ENCODE data around the gene GNAZ.

GNAZ gene

DNA sequence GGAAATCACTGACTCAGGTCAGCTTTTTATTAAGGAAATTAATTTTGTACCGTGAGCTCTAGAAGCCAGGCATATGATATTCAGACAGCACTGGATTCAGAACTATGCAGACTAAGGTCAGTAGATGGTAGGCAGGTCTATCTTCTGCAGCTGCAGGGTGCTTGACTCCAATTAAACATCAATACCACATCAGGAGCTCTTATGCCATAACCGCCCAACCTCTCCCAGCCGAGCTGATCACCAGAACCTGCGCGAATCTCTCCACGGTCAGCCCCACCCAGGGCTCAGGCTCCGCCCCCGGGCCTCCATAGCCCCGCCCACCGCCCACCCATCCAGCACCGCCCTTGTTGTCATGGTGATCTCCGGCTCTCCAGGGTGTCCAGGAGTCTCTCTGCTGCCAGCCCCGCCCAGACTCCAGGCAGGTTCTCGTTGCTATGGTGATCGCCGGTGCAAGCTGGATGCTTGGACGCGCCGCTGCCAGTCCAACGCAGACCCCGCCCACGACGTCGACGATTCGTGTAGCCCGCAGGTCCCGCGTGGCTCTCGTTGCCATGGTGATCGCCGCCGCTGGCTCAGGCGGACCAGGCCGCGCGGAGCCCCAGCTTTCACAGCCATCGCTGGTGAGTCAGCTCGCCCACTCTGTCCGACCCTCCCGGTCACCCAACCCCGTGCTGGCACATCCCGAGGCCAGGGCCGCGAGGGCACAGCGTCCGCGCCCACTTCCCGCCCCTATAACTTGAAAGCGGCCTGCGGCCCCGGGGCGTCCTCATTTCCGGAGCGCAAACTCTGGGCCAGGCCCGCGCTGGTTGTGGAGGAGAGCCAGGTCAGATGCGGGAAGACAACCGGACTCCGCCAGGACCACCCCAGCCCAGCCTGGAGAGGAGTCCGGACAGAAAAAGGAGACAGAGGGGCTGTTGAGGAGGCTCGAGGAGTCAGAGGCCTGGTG, 74.9 kb downstream of the GNAZ start, which contains the start of gene RAB36:
Gene RAB36 (plus strand): TSS at position 546 of the 946 bp plus-strand sequence. CDS start 1,140 bp downstream, outside the sequence.
- TF ChIP-seq, protein P1, sequence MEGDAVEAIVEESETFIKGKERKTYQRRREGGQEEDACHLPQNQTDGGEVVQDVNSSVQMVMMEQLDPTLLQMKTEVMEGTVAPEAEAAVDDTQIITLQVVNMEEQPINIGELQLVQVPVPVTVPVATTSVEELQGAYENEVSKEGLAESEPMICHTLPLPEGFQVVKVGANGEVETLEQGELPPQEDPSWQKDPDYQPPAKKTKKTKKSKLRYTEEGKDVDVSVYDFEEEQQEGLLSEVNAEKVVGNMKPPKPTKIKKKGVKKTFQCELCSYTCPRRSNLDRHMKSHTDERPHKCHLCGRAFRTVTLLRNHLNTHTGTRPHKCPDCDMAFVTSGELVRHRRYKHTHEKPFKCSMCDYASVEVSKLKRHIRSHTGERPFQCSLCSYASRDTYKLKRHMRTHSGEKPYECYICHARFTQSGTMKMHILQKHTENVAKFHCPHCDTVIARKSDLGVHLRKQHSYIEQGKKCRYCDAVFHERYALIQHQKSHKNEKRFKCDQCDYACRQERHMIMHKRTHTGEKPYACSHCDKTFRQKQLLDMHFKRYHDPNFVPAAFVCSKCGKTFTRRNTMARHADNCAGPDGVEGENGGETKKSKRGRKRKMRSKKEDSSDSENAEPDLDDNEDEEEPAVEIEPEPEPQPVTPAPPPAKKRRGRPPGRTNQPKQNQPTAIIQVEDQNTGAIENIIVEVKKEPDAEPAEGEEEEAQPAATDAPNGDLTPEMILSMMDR (conservative IDR thresholded peaks at IDR 0.05): no peak
- peak within 1 kb of the TSS; percentile 99 for H3K27ac ChIP-seq

DNA sequence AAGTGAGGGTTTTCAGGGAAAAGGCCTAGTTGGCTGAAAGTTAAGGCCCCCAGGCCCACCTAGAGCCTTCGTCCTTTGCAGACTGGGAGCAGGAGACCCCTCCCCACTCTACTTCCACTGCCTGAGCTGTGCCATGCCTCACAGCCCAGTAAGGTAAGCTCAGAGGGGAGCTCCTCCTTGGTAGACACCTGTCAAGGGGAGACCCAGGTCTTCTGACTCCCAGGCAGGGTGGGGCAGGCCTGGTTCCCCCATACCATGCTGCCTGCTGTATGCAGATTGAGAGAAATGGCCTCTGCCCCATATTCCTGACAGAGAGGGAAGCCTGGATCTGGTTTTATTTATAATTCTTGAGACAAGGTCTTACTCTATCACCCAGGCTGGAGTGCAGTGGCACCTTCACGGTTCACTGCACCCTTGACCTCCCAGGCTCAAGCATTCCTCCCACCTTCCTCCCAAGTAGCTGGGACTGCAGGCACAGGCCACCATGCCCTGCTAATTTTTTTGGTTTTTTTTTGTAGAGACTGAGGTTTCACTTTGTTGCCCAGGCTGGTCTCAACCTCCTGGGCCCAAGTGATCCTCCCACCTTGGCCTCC, 75.7 kb downstream of the GNAZ start:
- TF ChIP-seq, protein P1 (conservative IDR thresholded peaks at IDR 0.05): no peak
- peak overlapping the region; percentile 99 for H3K27ac ChIP-seq

DNA sequence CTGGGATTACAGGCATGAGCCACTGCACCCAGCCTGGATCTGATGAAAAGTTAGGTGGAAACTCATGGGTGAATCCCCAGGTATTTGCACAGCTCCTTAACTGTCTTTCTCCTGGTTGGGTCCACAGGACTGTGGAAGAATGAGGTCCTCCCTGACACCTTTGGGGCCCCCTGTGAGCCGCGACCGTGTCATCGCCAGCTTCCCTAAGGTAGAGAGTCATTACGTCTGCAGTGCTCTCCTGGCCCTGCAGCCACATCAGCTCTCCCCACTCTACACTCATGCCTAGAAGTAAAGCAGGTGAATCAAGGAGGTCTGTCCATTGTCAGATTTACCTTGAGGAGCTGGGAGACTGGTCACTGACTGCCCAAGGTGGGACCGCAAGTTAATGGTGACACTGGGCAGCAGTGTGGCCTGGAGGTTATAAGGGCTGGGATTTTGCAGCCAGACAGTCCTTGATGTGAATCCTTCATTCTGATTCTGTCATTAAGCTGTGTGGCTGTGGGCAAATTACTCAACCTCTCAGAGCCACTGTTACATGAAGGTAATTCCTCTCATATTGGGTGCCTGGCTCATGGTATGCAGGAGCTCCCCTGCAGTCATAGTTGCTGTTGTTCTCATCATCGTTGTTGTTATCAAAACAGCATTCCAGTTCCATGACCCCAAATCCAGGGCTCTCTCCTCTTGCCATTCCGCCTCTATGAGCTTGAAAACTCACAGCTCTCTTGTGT, 76.3 kb downstream of the GNAZ start:
- TF ChIP-seq, protein P1 (conservative IDR thresholded peaks at IDR 0.05): no peak
- peak overlapping the region; percentile 99 for H3K27ac ChIP-seq

DNA sequence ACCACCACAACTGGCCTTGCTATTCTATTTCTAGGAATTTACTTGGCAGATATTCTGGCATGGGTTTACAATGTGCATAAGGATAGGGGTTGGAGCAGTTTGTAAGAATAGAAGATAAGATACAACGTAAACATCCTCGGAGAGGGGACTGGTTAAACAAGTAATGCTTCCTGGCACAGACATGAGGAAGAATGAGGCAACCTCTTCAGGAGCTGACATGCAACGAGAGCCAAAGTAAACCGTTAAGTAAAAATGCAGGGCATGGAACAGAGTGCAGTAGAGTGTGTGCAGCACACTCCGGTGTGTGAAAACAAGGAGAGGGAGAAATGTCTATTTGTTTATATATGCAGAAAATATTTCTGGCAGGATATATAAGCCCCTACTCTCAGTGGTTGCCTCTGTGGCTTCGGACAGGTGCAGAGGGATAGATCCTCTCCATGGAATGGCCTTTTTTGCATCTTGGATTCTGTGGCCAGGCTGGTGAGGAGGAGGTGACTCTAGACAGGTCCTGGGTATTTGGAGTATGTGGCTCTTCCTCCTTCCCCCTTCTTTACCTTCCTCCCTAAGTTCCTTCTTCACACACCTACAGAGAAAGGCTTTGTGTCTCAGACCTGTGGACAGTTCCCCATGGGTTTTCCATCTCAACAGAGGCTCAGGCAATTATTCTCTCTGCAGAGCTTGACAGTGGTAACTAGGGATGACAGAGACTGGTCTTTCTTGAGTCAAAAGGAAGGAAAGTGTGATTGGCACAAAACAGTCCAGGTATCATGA, 77.5 kb downstream of the GNAZ start:
- peak overlapping the region; percentile 99 for H3K27ac ChIP-seq
- TF ChIP-seq, protein P1 (conservative IDR thresholded peaks at IDR 0.05): no peak

DNA sequence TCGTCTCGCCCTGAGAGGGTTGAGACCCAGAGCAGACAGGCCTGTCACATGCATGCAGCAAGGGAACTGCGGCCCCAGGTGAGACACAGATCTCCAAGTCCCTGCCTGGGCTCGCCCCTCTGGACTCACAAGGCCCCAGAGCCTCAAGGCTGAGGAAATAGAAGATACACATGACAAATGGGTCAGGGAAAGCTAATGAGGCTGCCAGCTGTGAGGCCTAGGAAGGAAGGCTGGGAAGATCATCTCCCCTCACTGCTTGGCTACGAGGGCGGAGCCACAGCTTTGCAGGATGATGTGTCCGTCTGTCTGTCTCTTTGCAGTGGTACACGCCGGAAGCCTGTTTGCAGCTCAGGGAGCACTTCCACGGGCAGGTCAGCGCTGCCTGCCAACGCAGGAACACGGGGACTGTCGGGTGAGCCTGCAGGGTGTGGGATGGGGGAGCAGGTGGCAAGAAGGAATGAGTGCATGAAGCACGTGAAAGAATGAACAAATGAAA, 79.5 kb downstream of the GNAZ start:
- peak overlapping the region; percentile 99 for H3K27ac ChIP-seq
- TF ChIP-seq, protein P1 (conservative IDR thresholded peaks at IDR 0.05): no peak

DNA sequence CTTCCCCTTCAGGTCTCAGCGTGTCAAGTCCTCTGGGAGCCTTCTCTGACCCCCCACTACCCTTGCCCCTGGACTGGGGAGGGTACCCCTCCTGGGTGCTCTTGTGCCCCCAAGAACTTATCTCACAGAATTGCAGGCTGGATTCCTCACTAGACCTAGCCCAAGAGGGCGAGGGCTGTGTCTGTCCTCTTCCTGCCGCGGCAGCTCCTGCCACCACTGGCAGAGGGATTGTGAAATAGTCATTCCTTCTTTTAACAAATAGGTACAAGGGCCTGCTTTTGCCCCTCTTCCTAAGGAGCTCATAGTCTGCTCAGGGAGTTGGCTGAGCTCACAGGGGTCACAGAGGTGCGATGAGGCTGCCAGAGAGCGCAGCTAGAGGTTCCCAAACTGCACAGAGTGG, 80.4 kb downstream of the GNAZ start:
- TF ChIP-seq, protein P1 (conservative IDR thresholded peaks at IDR 0.05): no peak
- peak overlapping the region; percentile 99 for H3K27ac ChIP-seq
